Central memory CD8-positive, alpha-beta T cell (primary cell): ENCODE results near the gene RAD18.

Source experiments
- ATAC-seq: fragments of 150-1000 bp; cut with Tn5 transposase; replicated peaks from 2 replicates; pipeline ENCODE4 v1.10.0; 2022; ENCODE audit warnings: mild to moderate bottlenecking, moderate FRiP score, moderate number of reproducible peaks; ENCODE audit not compliant: poor library complexity, severe bottlenecking; ENCODE audit errors: extremely low read depth
- DNase-seq, 2 donors: peaks; one replicate each; pipeline ENCODE4 v3.0.0; 2021; ENCODE audit warnings: low spot score in 2 of 2
- H3K27ac Mint-ChIP-seq: one replicate; pipeline ENCODE4 v1.8.0; 2022; ENCODE audit warnings: low read depth, mild to moderate bottlenecking, moderate library complexity, mixed read lengths
- H3K27me3 Mint-ChIP-seq: one replicate; pipeline ENCODE4 v1.8.0; 2022; ENCODE audit warnings: mixed read lengths
- H3K36me3 Mint-ChIP-seq: one replicate; pipeline ENCODE4 v1.8.0; 2022; ENCODE audit warnings: mild to moderate bottlenecking, moderate library complexity, mixed read lengths; ENCODE audit not compliant: insufficient read depth
- H3K4me1 Mint-ChIP-seq: one replicate; pipeline ENCODE4 v1.8.0; 2022; ENCODE audit warnings: mixed read lengths
- H3K4me3 Mint-ChIP-seq: one replicate; pipeline ENCODE4 v1.8.0; 2022; ENCODE audit warnings: mild to moderate bottlenecking, moderate library complexity, mixed read lengths
- H3K9me3 Mint-ChIP-seq: one replicate; pipeline ENCODE4 v1.8.0; 2022; ENCODE audit warnings: mixed read lengths

Gene RAD18

GRCh38 chr3:8840556-8840955 lies 122.7 kb downstream of the RAD18 start:
- no peaks in the 10 kb centered on the region for H3K4me1 Mint-ChIP-seq
- no peak overlapping the region for H3K27ac Mint-ChIP-seq
- DNase-seq: no peak
- no peaks in the 10 kb centered on the region for H3K27me3 Mint-ChIP-seq
- no peaks in the 10 kb centered on the region for H3K9me3 Mint-ChIP-seq
- H3K36me3 Mint-ChIP-seq: no peaks in the 10 kb centered on the region
- no peak overlapping the region for H3K4me3 Mint-ChIP-seq
- ATAC-seq: no peak

GRCh38 chr3:8839607-8840325 lies 123.5 kb downstream of the RAD18 start:
- Mint-ChIP-seq H3K4me1 (no peaks in the 10 kb centered on the region), H3K9me3 (no peaks in the 10 kb centered on the region), H3K27me3 (no peaks in the 10 kb centered on the region), H3K27ac (no peak overlapping the region), H3K4me3 (no peak overlapping the region), H3K36me3 (no peaks in the 10 kb centered on the region)
- ATAC-seq (no peak), DNase-seq (no peak)

- no peak for ATAC-seq
- H3K27me3 Mint-ChIP-seq: no peaks in the 10 kb centered on the region
Measured at GRCh38 chr3:8838765-8839423, 124.4 kb downstream of the RAD18 start.

GRCh38 chr3:8838234-8838633 lies 125.0 kb downstream of the RAD18 start:
- H3K4me3 Mint-ChIP-seq: no peak overlapping the region
- no peaks in the 10 kb centered on the region for H3K27me3 Mint-ChIP-seq
- ATAC-seq: no peak
- no peaks in the 10 kb centered on the region for H3K9me3 Mint-ChIP-seq
- no peaks in the 10 kb centered on the region for H3K36me3 Mint-ChIP-seq
- H3K27ac Mint-ChIP-seq: no peak overlapping the region
- H3K4me1 Mint-ChIP-seq: no peaks in the 10 kb centered on the region
- no peak for DNase-seq

More at GRCh38 chr3:8838765-8839423, 124.4 kb downstream of the RAD18 start:
- Mint-ChIP-seq H3K27ac (no peak overlapping the region), H3K4me3 (no peak overlapping the region), H3K9me3 (no peaks in the 10 kb centered on the region), H3K4me1 (no peaks in the 10 kb centered on the region), H3K36me3 (no peaks in the 10 kb centered on the region)
- DNase-seq: no peak

GRCh38 chr3:8837162-8837561 lies 126.1 kb downstream of the RAD18 start:
- DNase-seq (no peak), ATAC-seq (no peak)
- no peak overlapping the region for H3K27ac Mint-ChIP-seq
- no peaks in the 10 kb centered on the region for H3K27me3 Mint-ChIP-seq
- H3K4me1 Mint-ChIP-seq: no peaks in the 10 kb centered on the region
- H3K36me3 Mint-ChIP-seq: no peaks in the 10 kb centered on the region
- no peaks in the 10 kb centered on the region for H3K9me3 Mint-ChIP-seq
- H3K4me3 Mint-ChIP-seq: no peak overlapping the region

- DNase-seq (no peak), ATAC-seq (no peak)
- Mint-ChIP-seq H3K4me3 (no peak overlapping the region), H3K9me3 (no peaks in the 10 kb centered on the region), H3K36me3 (no peaks in the 10 kb centered on the region), H3K27me3 (no peaks in the 10 kb centered on the region), H3K27ac (no peak overlapping the region), H3K4me1 (no peaks in the 10 kb centered on the region)
Measured at GRCh38 chr3:8836096-8836495, 127.2 kb downstream of the RAD18 start.

GRCh38 chr3:8835385-8835784 lies 127.9 kb downstream of the RAD18 start:
- H3K4me3 Mint-ChIP-seq: no peak overlapping the region
- DNase-seq (no peak), ATAC-seq (no peak)
- no peaks in the 10 kb centered on the region for H3K27me3 Mint-ChIP-seq
- H3K4me1 Mint-ChIP-seq: no peaks in the 10 kb centered on the region
- no peaks in the 10 kb centered on the region for H3K9me3 Mint-ChIP-seq
- H3K36me3 Mint-ChIP-seq: no peaks in the 10 kb centered on the region
- H3K27ac Mint-ChIP-seq: no peak overlapping the region

- no peak overlapping the region for H3K4me3 Mint-ChIP-seq
- no peaks in the 10 kb centered on the region for H3K4me1 Mint-ChIP-seq
- DNase-seq (no peak), ATAC-seq (no peak)
- H3K27ac Mint-ChIP-seq: no peak overlapping the region
- no peaks in the 10 kb centered on the region for H3K36me3 Mint-ChIP-seq
- H3K9me3 Mint-ChIP-seq: no peaks in the 10 kb centered on the region
- no peaks in the 10 kb centered on the region for H3K27me3 Mint-ChIP-seq
Measured at GRCh38 chr3:8834974-8835373, 128.3 kb downstream of the RAD18 start.

- no peaks in the 10 kb centered on the region for H3K4me1 Mint-ChIP-seq
- no peak for ATAC-seq
- no peaks in the 10 kb centered on the region for H3K36me3 Mint-ChIP-seq
- no peaks in the 10 kb centered on the region for H3K9me3 Mint-ChIP-seq
- no peak overlapping the region for H3K27ac Mint-ChIP-seq
- no peak overlapping the region for H3K4me3 Mint-ChIP-seq
- DNase-seq: no peak
- H3K27me3 Mint-ChIP-seq: no peaks in the 10 kb centered on the region
Measured at GRCh38 chr3:8827641-8828040, 135.6 kb downstream of the RAD18 start.
